Panc1 (cell line): ENCODE results near the gene EPHB2. TPM values are rescaled to one million over a fixed set of nuclear protein-coding genes. Genes with fewer than 3 reads are reported as not detected.

Experiments
- ATAC-seq: fragments of 200-7000 bp; cut with Tn5 transposase; 2 replicates; pipeline ENCODE4 v1.9.1; 2020; ENCODE audit warnings: mild to moderate bottlenecking, moderate library complexity
- BruUV-seq: library from RNA; stranded (reverse); fragments of 400-500 nt; replicated peaks from 2 replicates; lab custom pipeline; 2021; lab: Mats Ljungman, UMichigan
- CTCF ChIA-PET: fragments of 300-600 bp; sonication (Branson Sonifier 250); formaldehyde crosslinking; loops from one replicate; lab custom pipeline; 2022; ENCODE audit warnings: antibody characterized with exemption; lab: Charles Lee
- POLR2A ChIA-PET: fragments of 300-600 bp; sonication (Branson Sonifier 250); formaldehyde crosslinking; loops from one replicate; lab custom pipeline; 2022; ENCODE audit warnings: antibody characterized with exemption; lab: Charles Lee
- DNase-seq: peaks from one replicate; pipeline ENCODE4 v3.0.0-alpha.2; 2010; ENCODE audit warnings: low read depth, low spot score
- H3K27ac ChIP-seq: 2 replicates; pipeline ENCODE4 v1.5.1; 2011; ENCODE audit warnings: mild to moderate bottlenecking, low read length, inconsistent platforms
- H3K27me3 ChIP-seq: fragments of 200-500 bp; sonication (Bioruptor generic); 2 replicates; pipeline ENCODE4 v1.6.0; 2014; ENCODE audit warnings: low read length, inconsistent platforms; ENCODE audit not compliant: control insufficient read depth, insufficient read depth
- H3K36me3 ChIP-seq: fragments of 200-500 bp; sonication (Bioruptor generic); 2 replicates; pipeline ENCODE4 v1.5.1; 2014; ENCODE audit warnings: inconsistent platforms, mild to moderate bottlenecking, low read length, moderate library complexity; ENCODE audit not compliant: control insufficient read depth, insufficient read depth
- H3K4me1 ChIP-seq: 2 replicates; pipeline ENCODE4 v1.5.1; 2011; ENCODE audit warnings: inconsistent platforms, mild to moderate bottlenecking, low read length, moderate library complexity; ENCODE audit not compliant: control insufficient read depth, insufficient read depth
- H3K4me3 ChIP-seq, 2 experiments: 2 replicates each; pipeline ENCODE4 v1.5.1; 2011 to 2012; ENCODE audit warnings: low read depth in 2 of 2, low read length in 2 of 2, mild to moderate bottlenecking in 2 of 2, inconsistent platforms in 1 of 2, moderate library complexity in 1 of 2
- H3K9me3 ChIP-seq: fragments of 200-500 bp; sonication (Bioruptor generic); 2 replicates; pipeline ENCODE4 v1.5.1; 2014; ENCODE audit warnings: low read depth, mild to moderate bottlenecking, inconsistent platforms, low read length, moderate library complexity; ENCODE audit not compliant: control insufficient read depth, insufficient read depth
- CTCF ChIP-seq: fragments of 450-650 bp; IDR thresholded peaks from 2 replicates; pipeline ENCODE4 v1.5.1; 2017; ENCODE audit warnings: mild to moderate bottlenecking
- REST ChIP-seq, 2 experiments: IDR thresholded peaks; 2 replicates each; pipeline ENCODE4 v1.6.1; 2011 to 2012; ENCODE audit warnings: low read depth in 2 of 2, control low read depth in 1 of 2, low read length in 1 of 2, mild to moderate bottlenecking in 1 of 2, moderate library complexity in 1 of 2; ENCODE audit not compliant: insufficient read depth in 1 of 2
- SIN3A ChIP-seq: IDR thresholded peaks from 2 replicates; pipeline ENCODE4 v1.6.1; 2012; ENCODE audit warnings: low read depth, mild to moderate bottlenecking, low read length, moderate library complexity, borderline replicate concordance; ENCODE audit not compliant: insufficient read depth
- TCF7L2 ChIP-seq: IDR thresholded peaks from 2 replicates; pipeline ENCODE4 v1.6.1; 2011; ENCODE audit warnings: mild to moderate bottlenecking, low read depth, low read length, inconsistent platforms
- in situ Hi-C: cut with HindIII; loops from 2 replicates; pipeline ENCODE4 v1.10.0; 2016; ENCODE audit warnings: low sequenced_read_pairs, low pct_unique_long_range_greater_than_20kb
- intact Hi-C: fragments of 100-400 bp; cut with micrococcal nuclease; formaldehyde crosslinking; loops from one replicate; pipeline ENCODE4 v1.10.0; 2022; ENCODE audit not compliant: unreplicated experiment
- total RNA-seq: library from RNA; stranded (reverse); gene quantifications from one replicate; pipeline ENCODE4 v1.2.1, GENCODE V29; 2021; ENCODE audit not compliant: unreplicated experiment

Gene EPHB2
- total RNA-seq, 1 experiment from 2014 or later, result 29.0 TPM

GRCh38 chr1:22763487-22764200 is 53.0 kb downstream of the EPHB2 start:
- H3K9me3 ChIP-seq, result no peaks in the 10 kb centered on the region
- no peaks in the 10 kb centered on the region for H3K4me1 ChIP-seq
- ChIA-PET POLR2A (no interaction called here), CTCF (no interaction called here)
- no peaks in the 10 kb centered on the region for H3K36me3 ChIP-seq
- BruUV-seq, result no TSS peak
- ATAC-seq, result no peak
- DNase-seq, result no peak
- no peaks in the 10 kb centered on the region for H3K27me3 ChIP-seq
- intact Hi-C loops, result no loop called here
- no peak overlapping the region for H3K4me3 ChIP-seq
- TF ChIP-seq SIN3A, result no peak
- TF ChIP-seq TCF7L2, result no peak
- H3K27ac ChIP-seq, result no peak overlapping the region
- in situ Hi-C loops, result no loop called here

GRCh38 chr1:22767852-22768251 is 57.2 kb downstream of the EPHB2 start:
- TF ChIP-seq TCF7L2, result no peak
- no peak for TF ChIP-seq SIN3A
- no peak overlapping the region for H3K27ac ChIP-seq
- no peaks in the 10 kb centered on the region for H3K36me3 ChIP-seq
- no TSS peak for BruUV-seq
- no peaks in the 10 kb centered on the region for H3K9me3 ChIP-seq
- ChIA-PET POLR2A (no interaction called here), CTCF (interaction anchor here (0.6 kb wide), 1 partner anchor 72 kb away, joined by 5 read pairs; no protein-coding TSS in a partner anchor)
- no peak overlapping the region for H3K4me3 ChIP-seq
- ATAC-seq (no peak), DNase-seq (no peak)
- intact Hi-C loops, result no loop called here
- no peaks in the 10 kb centered on the region for H3K27me3 ChIP-seq
- H3K4me1 ChIP-seq, result no peaks in the 10 kb centered on the region
- in situ Hi-C loops, result no loop called here

GRCh38 chr1:22769932-22770331 is 59.3 kb downstream of the EPHB2 start:
- ChIA-PET POLR2A (interaction anchor here (0.7 kb wide), 1 partner anchor 12 kb away, joined by 7 read pairs; no protein-coding TSS in a partner anchor), CTCF (no interaction called here)
- Histone ChIP-seq H3K4me1 (no peaks in the 10 kb centered on the region), H3K27me3 (no peaks in the 10 kb centered on the region), H3K9me3 (no peaks in the 10 kb centered on the region), H3K4me3 (no peak overlapping the region), H3K36me3 (no peaks in the 10 kb centered on the region), H3K27ac (no peak overlapping the region)
- in situ Hi-C loops, result no loop called here
- no peak for ATAC-seq
- no peak for DNase-seq
- no peak for TF ChIP-seq TCF7L2
- TF ChIP-seq REST (IDR thresholded peaks at IDR 0.05; ENCODE audit: insufficient read depth in 1 of 2, low read depth in 2 of 2, low read length in 1 of 2), result no peak
- no peak for TF ChIP-seq SIN3A
- no peak for TF ChIP-seq CTCF
- BruUV-seq, result no TSS peak
- intact Hi-C loops, result no loop called here
